Activated CD4-positive, alpha-beta T cell treated with anti-CD3 and anti-CD28 coated beads for 24 hours (primary cell): ENCODE measurements around the gene TRAF2.

Experiments
- DNase-seq, 2 donors: peaks; one replicate each; pipeline ENCODE4 v3.0.0-alpha.2; 2020; ENCODE audit warnings: low read depth in 2 of 2

Gene TRAF2

DNA sequence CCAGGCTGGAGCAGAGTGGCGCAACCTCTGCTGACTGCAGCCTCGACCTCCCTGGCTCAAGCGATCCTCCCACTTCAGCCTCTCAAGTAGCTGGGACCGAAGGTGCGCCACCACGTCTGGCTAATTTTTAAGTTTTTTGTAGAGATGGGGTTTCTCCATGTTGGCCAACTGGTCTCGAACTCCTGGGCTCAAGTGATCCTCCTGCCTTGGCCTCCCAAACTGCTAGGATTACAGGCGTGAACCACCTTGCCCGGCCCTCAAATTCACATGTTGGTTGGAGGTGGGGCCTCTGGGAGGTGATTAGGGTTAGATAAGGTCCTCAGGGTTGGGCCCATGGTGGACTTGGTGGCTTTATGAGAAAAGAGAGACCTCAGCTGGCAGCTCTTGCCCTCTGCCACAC lies 75.8 kb downstream of the TRAF2 start:
- DNase-seq, result no peak

DNA sequence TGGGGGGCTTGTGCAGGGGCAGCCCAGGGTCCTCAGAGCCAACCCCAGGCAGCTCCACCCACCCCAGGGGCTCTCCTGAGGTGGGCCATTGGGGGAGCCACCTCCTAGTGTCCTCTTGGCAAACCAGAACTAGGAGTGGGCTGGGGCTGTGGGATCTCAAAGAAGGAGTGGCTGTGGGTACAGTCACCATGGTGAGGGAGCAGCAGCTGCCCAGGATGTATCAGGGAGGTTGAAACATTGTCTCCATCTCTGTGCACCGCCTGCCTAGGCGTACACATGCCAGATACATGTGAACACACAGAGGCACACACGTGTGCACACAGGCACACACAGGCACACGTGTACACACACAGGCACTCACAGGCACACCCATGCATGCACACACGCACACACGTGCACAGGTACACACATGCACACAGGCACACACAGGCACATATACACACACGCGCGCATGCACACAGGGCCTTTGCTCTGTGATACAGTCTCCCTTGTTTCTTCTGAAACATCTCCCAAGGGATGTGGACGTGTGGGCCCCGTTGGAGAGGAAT lies 76.5 kb downstream of the TRAF2 start:
- no peak for DNase-seq

DNA sequence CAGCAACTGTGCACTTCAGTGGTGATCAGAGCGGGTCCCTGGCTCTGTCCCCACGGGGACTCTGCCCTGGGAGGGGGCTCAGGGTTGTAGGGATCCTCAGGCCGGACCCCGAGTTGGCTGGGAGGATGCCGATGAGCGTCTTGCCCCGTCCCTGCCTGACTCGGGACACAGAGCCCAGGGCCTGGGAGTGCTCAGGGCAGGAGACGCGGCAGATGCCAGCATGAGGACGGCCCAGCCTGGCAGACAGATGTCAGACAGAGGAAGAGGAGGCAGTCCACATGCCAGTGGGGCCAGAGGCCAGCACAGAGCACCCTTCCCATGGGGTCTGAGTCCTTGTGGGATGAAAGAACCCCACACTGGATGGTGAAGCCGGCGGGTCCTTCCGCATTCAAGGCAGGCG lies 77.0 kb downstream of the TRAF2 start:
- no peak for DNase-seq

DNA sequence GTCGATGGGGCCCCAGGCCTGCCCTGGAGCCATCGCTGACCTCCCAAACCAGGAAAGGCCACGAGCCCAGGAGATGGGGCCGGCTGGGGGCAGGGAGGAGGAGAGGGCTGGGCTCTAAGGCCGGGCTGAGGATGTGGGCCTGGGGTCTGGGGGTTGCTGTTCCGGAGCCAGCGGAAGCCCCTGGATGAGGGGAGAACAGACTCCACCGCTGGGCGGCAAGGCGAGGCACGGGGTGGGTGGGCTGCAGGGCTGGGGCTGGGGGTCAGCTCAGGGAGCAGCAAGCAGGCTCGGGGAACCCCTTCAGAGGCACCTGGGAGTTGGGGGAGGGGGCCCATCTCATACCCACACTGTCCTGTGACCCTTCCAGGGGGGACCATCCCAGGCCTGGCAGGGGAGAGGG lies 77.4 kb downstream of the TRAF2 start:
- DNase-seq, result no peak

DNA sequence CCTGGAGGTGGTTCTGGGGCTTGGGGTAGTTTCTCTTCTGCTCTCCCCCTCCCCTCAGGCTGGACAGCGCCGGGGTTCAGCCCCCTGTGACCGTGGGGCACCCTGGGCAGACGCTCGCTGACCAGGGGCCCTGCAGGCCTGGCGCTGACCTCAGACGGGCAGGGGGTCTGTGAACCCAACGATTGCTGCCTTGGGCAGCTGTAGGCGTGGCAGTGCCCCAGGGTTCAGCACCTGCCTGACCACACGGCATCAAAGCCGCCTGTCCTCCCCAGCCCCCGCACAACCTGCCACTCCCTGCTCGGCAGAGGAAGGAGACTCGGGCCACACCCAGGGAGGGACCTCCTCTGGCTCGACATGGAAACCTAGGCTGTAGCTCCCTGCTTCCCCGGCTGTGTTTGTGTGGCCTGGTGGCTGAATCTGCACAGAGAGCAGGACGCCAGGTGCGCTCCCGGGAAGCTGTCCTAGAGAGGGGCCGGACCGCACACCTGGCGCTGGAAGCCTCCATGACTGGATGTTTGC lies 77.9 kb downstream of the TRAF2 start:
- DNase-seq, result no peak

DNA sequence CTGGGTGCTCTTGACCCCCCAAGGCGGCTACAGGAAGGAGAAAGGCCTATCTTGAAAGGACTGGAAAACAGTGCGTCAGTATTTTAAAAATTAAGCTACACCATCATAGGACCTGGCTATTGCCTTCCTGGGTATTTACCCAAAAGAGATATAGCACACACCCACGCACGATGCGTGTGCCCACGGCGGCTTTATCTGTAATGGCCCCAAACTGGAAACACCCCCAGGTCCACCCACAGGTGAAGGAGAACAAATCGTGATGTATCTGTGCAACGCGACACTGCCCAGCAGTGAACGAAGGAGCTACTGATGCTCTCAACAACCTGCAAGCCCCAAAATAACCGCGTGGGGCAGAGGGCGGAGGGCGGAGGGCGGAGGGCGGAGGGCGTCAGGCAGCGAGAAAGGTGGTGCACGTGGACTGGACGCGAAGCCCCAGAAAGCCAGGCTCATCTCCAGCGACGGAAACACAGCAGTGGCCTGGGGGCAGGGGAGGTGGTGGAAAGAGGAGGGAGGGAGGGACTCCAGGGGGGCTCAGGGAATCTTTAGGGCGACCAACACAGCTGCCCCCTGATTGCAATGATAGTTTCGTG lies 78.6 kb downstream of the TRAF2 start:
- no peak for DNase-seq

DNA sequence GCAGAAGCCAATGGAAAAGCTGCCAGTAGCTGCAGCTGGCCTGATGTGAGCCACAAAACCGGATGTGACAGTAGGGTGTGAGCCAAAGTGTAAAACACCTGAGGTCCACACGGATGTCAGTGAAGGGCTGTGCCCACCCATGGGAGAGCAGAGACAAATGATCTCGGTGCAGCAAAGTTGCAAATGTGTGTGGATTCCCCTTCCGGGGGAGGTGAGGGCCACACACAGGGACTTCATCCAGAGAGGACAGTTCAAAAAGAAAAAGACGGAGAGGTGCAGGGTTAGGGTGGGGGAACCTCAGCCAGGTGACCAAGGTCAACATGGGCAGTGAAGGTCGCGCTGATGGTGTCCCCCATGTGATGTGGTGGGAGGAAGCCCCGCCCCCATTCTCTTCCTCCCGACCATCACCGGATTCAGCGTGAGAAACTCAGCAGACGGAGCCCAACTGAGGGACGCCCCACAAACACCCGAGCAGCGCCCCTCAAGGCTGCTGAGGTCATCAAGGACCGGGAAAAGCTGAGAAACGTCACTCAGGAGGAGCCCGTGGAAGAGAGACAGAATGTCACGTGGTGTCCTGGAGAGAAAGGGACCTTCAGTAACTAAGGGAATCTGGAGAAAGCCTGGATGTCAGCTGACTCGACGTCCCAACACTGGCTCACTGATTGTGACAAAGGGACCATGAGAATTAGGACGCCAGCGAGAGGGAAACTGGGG lies 79.6 kb downstream of the TRAF2 start:
- no peak for DNase-seq

DNA sequence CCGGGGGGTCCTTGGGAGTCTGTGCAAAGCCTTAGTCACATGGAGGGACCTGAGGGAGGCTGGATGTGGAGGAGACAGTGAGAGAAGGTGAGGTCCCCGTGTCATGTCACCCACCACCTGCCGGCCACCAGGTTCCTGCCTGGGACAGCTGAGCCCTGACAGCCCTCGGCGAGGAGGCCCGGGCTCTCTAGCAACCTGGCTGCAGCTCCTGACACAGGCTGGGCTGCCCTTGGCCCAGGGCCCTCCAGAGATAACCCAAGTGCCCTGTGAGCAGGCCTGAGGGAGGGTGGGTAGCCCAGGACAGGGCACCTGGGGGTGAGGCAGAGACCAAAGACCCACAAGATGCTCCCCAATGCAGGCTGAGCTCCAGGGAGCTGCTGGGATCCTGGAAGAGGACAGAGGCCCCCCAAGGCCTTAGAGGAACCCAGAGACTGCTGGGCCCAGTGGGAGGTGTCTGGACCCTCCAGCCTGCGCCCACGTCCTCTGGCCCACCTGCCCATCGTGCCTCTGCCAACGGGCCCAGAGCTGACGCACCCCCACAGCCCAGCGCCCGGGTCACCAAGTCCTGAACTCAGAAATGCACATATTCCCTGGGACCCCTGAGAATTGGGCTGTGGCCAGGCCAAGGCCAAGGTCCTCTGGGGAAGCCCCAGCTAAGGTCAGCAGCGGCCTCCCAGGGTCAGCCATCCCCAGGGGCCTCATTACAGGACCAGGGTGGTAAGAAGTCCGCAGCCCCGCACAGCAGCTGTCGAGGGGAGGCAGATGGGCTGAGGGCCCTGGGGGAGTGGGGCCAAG lies 82.2 kb downstream of the TRAF2 start:
- DNase-seq, result no peak

DNA sequence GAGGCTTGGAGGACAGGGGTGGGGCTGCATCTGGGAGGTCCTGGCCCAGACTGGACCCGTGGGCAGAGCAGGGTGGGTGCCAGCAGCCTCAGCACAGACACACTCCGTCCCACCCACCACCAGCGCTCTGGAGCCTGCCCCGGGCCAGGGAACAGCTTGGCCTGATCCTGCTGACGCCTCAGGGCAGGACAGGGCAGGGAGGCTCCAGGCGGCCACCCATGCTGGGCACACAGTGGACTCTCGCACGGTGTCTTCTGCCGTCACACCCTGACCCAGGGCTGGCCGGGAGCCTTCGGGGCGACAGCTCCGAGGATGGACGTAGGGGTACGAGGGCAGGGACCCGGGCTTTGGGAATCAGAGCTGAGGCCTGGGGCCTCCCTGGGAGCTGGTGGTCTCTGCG lies 82.8 kb downstream of the TRAF2 start:
- DNase-seq, result no peak

DNA sequence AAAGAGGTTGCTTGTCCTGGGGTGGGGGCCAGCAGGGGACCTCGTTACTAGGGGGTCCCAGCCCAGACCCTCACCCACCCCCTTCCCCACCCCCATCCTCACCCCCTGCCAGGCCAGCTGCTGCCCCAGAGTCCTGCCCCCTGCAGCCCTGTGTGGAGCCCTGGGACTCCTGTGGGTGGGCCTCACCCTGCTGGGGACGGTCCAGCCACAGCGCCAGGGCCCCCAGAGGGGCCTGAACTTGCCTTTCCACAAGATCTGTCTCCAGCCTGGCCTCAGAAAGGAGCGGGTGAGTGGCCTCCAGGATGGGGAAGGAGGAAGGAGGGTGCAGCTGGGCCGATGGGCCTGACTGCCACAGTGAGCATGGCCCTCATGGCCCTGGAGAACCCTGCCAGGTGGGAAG lies 83.5 kb downstream of the TRAF2 start:
- no peak for DNase-seq

DNA sequence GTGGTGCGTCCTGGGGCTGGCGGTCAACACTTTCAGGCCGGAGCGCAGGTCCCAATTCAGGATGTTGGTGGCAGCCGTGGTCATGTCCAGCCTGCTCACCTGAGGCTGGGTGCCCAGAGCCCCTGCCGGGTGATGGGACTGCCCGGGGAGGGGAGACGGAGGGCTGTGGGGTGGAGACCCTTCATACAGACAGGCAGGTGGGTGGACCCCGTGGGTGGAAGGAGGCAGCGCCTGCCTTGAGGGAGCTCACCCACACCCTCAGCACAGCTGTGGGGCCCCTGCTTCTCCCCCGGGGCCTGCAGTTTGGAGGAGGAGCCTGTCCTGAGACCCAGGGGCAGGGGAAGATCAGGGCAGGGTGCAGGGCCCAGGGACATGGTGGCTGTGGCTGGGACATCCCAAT lies 84.0 kb downstream of the TRAF2 start:
- no peak for DNase-seq

DNA sequence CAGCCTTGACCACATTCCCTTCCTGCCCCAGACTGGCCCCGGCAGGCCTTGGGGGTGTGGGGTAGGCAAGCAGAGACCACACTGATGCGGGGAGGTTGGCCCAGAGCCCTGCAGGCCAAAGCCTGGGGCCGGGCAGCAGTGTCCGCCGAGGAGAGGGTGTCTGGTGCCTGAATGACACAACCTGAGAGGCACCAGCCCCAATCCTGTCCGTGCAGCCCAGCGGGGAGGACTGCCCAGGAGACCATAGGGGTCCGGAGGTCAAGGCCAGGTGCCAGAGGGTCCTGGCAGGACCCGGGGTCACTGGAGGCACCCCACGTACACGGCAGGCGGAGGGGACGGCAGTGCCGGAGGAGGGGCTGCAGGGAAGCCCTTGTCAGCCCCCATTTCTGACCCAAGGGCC lies 85.4 kb downstream of the TRAF2 start:
- no peak for DNase-seq

DNA sequence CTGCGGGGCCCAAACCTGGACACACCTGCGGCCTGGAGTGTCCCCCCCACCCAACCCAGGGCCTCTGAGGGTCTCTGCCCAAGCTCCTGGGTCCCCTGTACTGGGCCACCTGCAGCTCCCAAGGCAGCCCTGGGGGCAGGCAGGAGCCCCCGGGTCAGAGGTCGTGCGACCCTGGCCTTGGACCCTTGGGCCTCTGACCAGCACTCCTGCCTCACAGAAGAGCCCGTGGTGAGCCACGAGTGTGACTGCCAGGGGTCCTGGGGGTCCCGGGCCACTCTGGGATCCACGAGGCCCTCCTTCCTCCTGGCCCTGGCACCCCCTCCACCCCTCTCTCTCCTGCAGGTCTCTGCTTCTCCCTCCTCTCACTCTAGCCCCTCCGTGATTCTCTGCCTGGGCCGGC lies 86.0 kb downstream of the TRAF2 start:
- no peak for DNase-seq

DNA sequence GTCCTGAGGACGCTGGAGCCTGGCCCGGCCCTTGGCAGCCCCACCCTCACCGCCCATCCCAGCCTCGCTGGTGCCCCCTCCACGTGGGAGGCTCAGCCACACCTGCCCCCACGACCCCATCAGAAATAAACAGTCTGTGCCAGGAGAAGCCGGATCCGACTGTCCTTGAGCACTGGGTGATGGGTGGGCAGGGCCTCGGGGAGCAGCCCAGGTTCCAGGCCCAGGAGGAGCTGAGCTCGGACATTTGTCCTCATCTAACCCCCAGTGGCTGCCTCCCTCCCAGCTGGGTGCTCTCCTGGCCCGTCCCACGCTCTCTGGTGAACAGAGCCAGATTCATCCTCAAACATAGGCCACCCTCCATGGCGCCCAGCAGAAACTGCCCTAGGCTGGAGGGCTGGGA lies 86.4 kb downstream of the TRAF2 start:
- no peak for DNase-seq

DNA sequence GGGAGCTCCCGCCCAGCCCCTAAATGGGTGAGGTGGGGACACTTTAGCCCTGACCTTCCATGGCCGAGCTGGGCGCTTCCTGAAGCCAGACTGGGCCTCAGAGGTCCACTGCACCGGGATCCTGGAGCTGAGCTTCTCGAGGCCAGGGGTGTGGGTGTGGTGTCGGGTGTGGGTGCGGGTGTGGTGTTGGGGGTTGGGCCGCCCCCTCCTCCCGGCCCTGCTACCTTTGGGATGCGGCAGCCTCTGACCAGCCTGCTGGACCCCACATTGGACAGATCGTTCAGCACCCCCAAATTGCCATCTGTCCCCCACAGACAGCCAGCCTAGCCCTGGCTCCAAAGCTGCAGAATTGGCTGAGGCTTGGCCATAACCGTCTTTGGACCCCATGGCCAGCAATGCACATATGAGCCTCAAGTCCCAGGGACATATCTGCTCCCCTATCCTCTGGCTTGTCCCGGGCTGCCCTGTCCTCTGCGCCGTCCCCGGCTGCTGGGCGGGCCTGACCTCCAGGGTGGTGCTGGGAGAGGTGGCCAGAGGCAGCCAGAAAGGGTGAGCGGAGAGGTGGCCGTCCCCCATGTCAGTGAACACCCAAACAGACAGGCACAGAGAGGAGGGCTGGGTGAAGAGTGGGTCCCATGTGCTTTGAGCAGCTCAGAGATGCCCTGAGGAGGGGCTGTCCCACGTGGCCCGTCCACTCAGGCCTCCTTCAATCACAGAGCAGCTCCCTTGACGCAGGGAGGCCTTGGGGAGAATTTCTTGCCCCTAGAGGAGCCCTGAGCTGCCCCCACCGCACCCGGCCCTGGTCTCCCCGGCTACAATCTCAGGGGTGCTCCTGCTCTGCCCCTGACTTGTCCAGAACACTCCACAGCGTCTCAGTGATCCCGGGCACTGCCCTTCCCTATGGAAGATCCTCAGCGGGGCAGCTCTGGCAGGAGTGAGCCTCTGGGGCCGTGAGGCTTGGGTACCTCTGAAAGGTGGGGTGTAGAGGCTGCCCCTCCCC lies 87.6 kb downstream of the TRAF2 start:
- DNase-seq, result no peak

DNA sequence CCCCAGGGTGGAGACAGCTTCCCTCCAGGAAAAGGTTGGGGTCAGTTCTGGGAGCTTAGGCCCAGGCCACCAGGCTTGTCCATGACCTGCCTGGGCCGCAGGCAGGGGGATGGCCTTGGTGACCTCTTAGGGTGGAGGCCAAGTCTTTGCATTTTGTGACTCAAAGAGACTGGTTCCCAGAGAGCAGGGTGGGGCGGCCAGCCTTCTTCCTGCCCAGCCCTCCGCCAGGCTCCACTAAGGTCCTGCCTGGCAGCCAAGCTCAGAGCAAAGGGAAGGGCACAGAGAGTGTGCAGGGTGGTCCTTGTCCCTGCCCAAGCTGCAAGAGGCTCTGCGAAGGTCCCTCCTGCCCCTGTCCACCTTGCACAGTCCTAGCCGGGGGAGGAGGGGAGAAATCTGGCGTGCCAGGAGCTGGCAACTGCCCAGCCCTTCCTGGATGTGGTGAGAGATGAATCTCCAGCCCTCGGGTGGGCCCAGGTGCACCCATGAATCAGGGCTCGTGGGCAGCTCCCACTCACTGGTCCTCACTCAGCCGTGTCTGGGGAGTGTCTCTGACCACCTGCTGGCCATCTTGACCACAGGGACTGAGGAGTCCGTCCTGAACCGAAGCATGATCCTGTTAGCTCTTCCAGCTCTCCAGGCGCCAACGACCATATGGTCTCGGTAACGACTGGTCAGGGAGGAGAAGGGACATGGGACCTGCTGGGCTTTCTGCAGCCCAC lies 88.7 kb downstream of the TRAF2 start:
- DNase-seq, result no peak

DNA sequence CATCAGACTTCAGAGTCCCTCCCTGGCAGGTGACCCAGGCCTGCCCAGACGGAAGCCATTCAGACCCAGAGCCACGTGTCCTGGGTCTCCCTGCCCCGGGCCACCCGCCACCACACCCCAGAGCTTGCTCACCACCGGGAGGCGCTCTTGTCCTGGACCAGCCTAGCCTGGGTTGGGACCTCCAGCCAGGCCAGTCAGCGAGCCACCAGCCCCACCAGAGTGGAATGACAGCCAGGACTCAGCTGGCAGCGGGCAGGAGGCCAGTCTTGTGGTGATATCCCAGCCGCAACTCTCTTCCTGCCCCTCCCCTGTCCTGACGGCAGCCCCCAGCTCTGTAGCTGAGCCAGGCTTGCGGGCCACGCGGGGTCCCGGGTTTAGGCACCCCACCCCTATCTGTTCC lies 89.3 kb downstream of the TRAF2 start:
- DNase-seq, result no peak
